Coronary artery (tissue), 2 donors: ENCODE data around the gene NKTR.

Source experiments
- DNase-seq: peaks from one replicate; pipeline ENCODE4 v3.0.0-alpha.2; 2017; ENCODE audit warnings: low spot score
- H3K27ac ChIP-seq, 2 donors: fragments of 200-600 bp; sonication (generic); one replicate each; pipeline ENCODE4 v1.5.1; 2016 to 2019
- H3K4me3 ChIP-seq: fragments of 200-600 bp; sonication (generic); 2 replicates; pipeline ENCODE4 v1.5.1; 2016; ENCODE audit warnings: mild to moderate bottlenecking, moderate library complexity
- CTCF ChIP-seq: fragments of 200-600 bp; sonication (generic); IDR thresholded peaks from one replicate; pipeline ENCODE4 v1.5.1; 2019; ENCODE audit warnings: antibody characterized with exemption

The NKTR gene

GRCh38 chr3:42681361-42682038, 81.0 kb downstream of the NKTR start:
- no peak for DNase-seq
- H3K27ac ChIP-seq = no peak overlapping the region
- no peak overlapping the region for H3K4me3 ChIP-seq
- no peak for TF ChIP-seq CTCF

- H3K27ac ChIP-seq = peak overlapping the region; percentile 23 to 53
- H3K4me3 ChIP-seq = no peak overlapping the region
- DNase-seq = no peak
- no peak for TF ChIP-seq CTCF
Observed at GRCh38 chr3:42682301-42683070, 82.0 kb downstream of the NKTR start.

GRCh38 chr3:42683875-42684598, 83.6 kb downstream of the NKTR start:
- TF ChIP-seq CTCF = no peak
- DNase-seq = peak; percentile 93
- Histone ChIP-seq H3K27ac (peak overlapping the region; percentile 77 to 88), H3K4me3 (no peak overlapping the region)

- no peak for DNase-seq
- Histone ChIP-seq H3K27ac (peak overlapping the region; percentile 77 to 84), H3K4me3 (no peak overlapping the region)
- no peak for TF ChIP-seq CTCF
Observed at GRCh38 chr3:42684632-42685362, 84.3 kb downstream of the NKTR start.

- Histone ChIP-seq H3K27ac (peak within 1 kb of the TSS; percentile 77 to 84), H3K4me3 (peak within 1 kb of the TSS; percentile 55)
- no peak for DNase-seq
- TF ChIP-seq CTCF = no peak
Observed at GRCh38 chr3:42685363-42685881, 84.9 kb downstream of the NKTR start, which contains the start of gene KLHL40. Gene KLHL40, plus strand, starts transcription at chr3:42685537. Its CDS starts 82 bp downstream, at chr3:42685619.

- DNase-seq = no peak
- peak overlapping the region; percentile 55 for H3K4me3 ChIP-seq
- no peak overlapping the region for H3K27ac ChIP-seq
- TF ChIP-seq CTCF = no peak
Observed at GRCh38 chr3:42685891-42686820, 85.7 kb downstream of the NKTR start.
